GM18868 (cell line): Measurements from ENCODE around the gene NR1I2.

Experiments
- ATAC-seq: cut with Tn5 transposase; IDR thresholded peaks from one replicate; pipeline ENCODE4 v1.9.1; 2021; ENCODE audit warnings: mild to moderate bottlenecking, moderate library complexity; ENCODE audit not compliant: unreplicated experiment

Gene NR1I2

DNA sequence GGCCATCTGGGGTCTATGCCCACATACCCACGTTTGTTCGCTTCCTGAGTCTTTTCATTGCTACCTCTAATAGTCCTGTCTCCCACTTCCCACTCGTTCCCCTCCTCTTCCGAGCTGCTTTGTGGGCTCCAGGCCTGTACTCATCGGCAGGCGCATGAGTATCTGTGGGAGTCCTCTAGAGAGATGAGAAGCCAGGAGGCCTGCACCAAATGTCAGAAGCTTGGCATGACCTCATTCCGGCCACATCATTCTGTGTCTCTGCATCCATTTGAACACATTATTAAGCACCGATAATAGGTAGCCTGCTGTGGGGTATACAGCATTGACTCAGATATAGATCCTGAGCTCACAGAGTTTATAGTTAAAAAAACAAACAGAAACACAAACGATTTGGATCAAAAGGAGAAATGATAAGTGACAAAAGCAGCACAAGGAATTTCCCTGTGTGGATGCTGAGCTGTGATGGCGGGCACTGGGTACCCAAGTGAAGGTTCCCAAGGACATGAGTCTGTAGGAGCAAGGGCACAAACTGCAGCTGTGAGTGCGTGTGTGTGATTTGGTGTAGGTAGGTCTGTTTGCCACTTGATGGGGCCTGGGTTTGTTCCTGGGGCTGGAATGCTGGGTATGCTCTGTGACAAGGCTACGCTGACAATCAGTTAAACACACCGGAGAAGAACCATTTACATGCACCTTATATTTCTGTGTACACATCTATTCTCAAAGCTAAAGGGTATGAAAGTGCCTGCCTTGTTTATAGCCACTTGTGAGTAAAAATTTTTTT is 35.9 kb downstream of the NR1I2 start:
- no peak for ATAC-seq

- ATAC-seq, result no peak
Measured at GRCh38 chr3:119818937-119819336, 37.0 kb downstream of the NR1I2 start.

GRCh38 chr3:119819806-119820205 is 37.9 kb downstream of the NR1I2 start:
- ATAC-seq, result no peak

DNA sequence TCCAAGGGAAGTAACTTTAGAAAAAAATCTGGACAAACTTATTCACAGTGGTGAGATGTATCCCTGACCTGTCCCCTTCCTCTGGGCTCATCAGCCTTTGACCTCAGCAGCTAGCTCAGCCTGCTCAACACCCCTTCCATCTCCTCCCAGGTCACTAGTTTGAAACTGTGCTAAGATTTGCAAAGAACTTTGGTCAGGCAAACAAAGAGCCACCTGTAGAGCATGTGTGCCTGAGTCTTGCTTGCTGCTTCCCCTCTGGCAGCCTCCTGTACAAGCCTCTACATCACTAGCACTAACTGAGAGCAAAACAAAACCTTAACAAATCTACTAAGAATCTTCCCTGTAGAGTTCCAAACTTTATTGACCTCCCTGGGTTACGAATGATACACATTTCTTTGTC is 43.9 kb downstream of the NR1I2 start:
- no peak for ATAC-seq

- ATAC-seq, result no peak
Measured at GRCh38 chr3:119826711-119827608, 45.1 kb downstream of the NR1I2 start.

- ATAC-seq, result no peak
Measured at GRCh38 chr3:119829420-119829819, 47.5 kb downstream of the NR1I2 start.

DNA sequence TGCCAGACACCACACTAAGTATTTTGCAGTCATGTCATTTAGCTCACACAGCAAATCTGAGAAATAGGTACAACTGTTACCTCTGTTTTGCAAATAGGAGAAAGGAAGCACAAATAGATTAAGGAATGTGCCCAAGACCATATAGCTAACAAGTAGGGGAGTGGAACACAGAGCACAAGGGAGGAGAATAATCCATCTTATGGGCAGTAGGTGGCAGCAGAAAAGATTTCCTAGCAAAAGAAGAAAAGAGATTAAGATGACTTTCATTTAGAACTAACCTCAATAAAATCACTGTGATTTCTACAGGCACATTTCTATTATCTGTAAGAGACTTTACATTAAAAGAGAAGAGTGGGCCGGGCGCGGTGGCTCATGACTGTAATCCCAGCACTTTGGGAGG is 49.1 kb downstream of the NR1I2 start:
- no peak for ATAC-seq

DNA sequence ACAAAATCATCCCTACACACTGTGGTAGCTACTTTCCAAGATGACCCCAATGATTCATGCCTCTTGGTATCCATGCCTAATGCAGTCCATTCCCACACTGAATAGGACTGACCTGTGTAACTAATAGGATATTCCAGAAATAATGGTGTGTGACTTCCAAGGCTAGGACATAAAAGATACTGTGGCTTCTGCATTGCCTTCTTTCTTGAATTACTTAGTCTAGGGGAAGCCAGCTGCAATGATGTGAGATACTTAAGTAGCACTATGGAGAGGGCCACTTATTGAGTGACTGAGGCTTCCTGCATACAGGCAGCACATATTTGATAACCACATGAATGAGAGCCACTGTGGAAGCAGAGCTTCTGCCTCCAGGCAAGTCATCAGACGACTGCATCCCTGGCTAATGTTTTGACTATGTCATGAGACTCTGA is 50.1 kb downstream of the NR1I2 start:
- ATAC-seq, result no peak

- peak; percentile 74 for ATAC-seq
Measured at GRCh38 chr3:119834754-119835370, 53.0 kb downstream of the NR1I2 start.

GRCh38 chr3:119835556-119835955 is 53.7 kb downstream of the NR1I2 start:
- ATAC-seq, result no peak

GRCh38 chr3:119841808-119842471 is 60.0 kb downstream of the NR1I2 start:
- ATAC-seq, result no peak

DNA sequence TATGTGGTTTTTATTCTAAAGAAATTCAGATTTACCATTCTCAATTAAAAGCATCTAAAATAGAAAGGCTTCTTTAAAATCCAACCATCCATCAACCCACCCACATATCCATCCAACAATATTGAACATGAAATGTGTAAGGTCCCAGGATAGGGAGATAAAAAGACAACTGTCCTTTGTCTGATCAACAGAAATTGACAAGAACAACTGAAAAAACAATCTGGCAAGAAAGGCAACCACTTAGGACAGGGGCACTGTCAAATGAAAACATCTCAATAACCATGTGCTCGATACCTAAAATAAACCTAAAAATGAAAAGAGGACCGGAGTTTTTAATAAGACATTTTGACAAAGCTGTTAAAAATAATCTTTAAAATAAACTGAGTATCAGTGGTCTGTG is 67.2 kb downstream of the NR1I2 start:
- ATAC-seq, result no peak

DNA sequence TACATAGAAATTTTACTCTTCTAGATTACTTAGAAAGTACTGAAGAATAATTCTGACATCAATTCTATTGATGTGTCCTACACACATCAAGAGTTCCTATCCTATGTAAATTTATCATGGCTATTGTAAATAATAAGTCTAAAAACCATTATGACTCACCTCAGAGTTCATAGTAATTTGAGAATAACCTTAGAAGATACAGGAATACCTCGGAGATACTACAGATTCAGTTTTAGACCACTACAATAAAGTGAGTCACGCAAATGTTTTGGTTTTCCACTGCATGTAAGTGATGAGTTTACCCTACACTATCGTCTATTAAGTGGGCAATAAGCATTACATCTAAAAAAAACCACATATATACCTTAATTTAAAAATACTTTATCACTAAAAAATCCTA is 74.8 kb downstream of the NR1I2 start:
- no peak for ATAC-seq

- ATAC-seq, result no peak
Measured at GRCh38 chr3:119858957-119859356, 77.1 kb downstream of the NR1I2 start.

DNA sequence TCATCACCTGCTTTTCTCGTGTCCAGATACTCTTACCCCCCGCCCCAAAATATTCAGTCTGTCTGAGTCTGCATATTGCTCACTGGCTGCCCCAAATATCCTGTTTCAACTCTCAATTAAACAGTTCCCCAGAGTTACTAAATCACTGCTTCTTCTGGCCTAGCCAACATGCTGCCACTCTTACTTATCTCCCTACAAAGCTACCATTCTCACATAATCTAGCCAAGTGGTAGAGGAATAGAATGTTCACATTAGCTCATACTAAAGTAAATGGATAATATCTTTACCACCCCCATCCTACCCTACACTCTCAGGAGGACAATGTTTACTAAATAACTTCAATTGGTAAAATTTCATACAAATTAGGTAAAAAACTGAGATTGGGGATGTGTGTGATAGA is 77.8 kb downstream of the NR1I2 start:
- ATAC-seq, result no peak

DNA sequence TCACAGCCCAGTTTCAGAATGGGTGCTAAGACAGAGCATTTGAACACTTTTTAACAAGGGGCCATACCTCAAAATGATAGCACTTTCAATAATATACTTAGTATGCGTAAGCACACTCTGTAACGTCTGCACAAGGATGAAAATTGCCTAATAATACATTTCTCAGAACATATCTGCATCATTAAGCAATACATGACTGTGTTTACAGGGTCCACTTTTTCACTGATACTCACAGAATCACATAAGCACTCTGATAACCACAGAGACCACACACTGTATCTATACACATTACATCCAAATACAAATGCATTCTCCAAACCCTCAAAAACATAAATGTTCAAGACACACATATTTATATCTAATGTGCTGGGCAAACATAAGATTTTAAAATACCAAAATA is 79.8 kb downstream of the NR1I2 start:
- ATAC-seq, result no peak

- no peak for ATAC-seq
Measured at GRCh38 chr3:119862616-119863015, 80.7 kb downstream of the NR1I2 start.

- no peak for ATAC-seq
Measured at GRCh38 chr3:119864476-119864875, 82.6 kb downstream of the NR1I2 start.
